WTC11 (cell line): ENCODE measurements around the gene RFX3.

Experiments
- ATF3 ChIP-seq: sonication (generic); formaldehyde crosslinking; conservative IDR thresholded peaks from 2 replicates; pipeline ENCODE4 v1.8.1; 2022; ENCODE audit warnings: mild to moderate bottlenecking, missing genetic modification reagents
- CTCF ChIP-seq: fragments of 200-600 bp; IDR thresholded peaks from 2 replicates; pipeline ENCODE4 v1.8.0; 2022; ENCODE audit warnings: antibody characterized with exemption
- HMGXB4 ChIP-seq: sonication (generic); formaldehyde crosslinking; IDR thresholded peaks from 2 replicates; pipeline ENCODE4 v1.8.1; 2023; ENCODE audit warnings: mild to moderate bottlenecking, moderate library complexity, missing genetic modification reagents

GRCh38 chr9:3468421-3469205 is 57.2 kb downstream of the RFX3 start:
- no peak for TF ChIP-seq ATF3
- no peak for TF ChIP-seq CTCF
- no peak for TF ChIP-seq HMGXB4 (CRISPR knock-in tag)
